Glomerular endothelial cell (primary cell): ENCODE measurements around the gene COL2A1. TPM values are rescaled to one million over a fixed set of nuclear protein-coding genes. Genes with fewer than 3 reads are reported as not detected.

ENCODE experiments used
- total RNA-seq: library from RNA; depleted of rRNA; stranded (reverse); fragments of >200 nt; gene quantifications from 2 replicates; pipeline ENCODE4 v1.2.3, GENCODE V29; 2015

The COL2A1 gene
- total RNA-seq, 1 donor from 2014 or later, result not detected

Other genes with a start within 250 kb of the COL2A1 start
- 24.4 and 38.2 TPM in 2 replicates for gene RAPGEF3, start 245.6 kb downstream of the COL2A1 start, total RNA-seq
- gene SLC48A1, start 231.2 kb downstream of the COL2A1 start, total RNA-seq, result 11.9 and 26.2 TPM in 2 replicates
- 95.9 and 144 TPM in 2 replicates for gene HDAC7, start 184.6 kb downstream of the COL2A1 start, total RNA-seq
- gene VDR, start 99.5 kb downstream of the COL2A1 start, total RNA-seq, result 0.10 and 0.18 TPM in 2 replicates
- gene TMEM106C, start 40.9 kb downstream of the COL2A1 start, total RNA-seq, result 27.9 and 44.5 TPM in 2 replicates
- 12.7 and 12.9 TPM in 2 replicates for gene SENP1, start 101.6 kb upstream of the COL2A1 start, total RNA-seq
- 46.5 and 53.8 TPM in 2 replicates for gene PFKM, start 114.9 kb upstream of the COL2A1 start, total RNA-seq
- gene ASB8, start 153.0 kb upstream of the COL2A1 start, total RNA-seq, result 18.0 and 22.6 TPM in 2 replicates
- gene CCDC184, start 179.2 kb upstream of the COL2A1 start, total RNA-seq, result 0.41 TPM in 1 of 2 replicates, not detected in the other
- gene OR10AD1, start 198.8 kb upstream of the COL2A1 start, total RNA-seq, result not detected in 2 replicates